GM19193 (cell line): ENCODE results near the gene DTWD1.

Experiments used
- POLR2A ChIP-seq: IDR thresholded peaks from 4 replicates; pipeline ENCODE4 v1.6.1; 2011; ENCODE audit not compliant: insufficient read depth, insufficient read length; ENCODE audit errors: extremely low read depth

Gene DTWD1

GRCh38 chr15:49693498-49693897 is 72.7 kb downstream of the DTWD1 start:
- no peak for TF ChIP-seq POLR2A

DNA sequence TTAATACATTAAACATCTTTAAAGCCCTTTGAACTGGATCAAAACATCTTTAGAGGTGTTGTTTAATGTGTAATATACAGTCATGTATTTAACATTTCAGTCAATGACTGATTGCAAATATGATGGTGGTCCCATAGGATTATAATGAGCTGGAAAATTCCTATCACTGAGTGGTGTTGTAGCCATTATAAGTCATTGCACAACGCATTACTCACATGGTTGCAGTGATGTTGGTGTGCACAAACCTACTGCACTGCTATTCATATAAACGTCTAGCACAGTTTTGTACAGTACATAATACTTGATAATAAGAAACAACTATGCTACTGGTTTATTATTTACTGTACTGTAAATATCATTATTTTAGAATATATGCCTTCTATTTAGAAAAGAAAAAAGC is 75.6 kb downstream of the DTWD1 start:
- no peak for TF ChIP-seq POLR2A

DNA sequence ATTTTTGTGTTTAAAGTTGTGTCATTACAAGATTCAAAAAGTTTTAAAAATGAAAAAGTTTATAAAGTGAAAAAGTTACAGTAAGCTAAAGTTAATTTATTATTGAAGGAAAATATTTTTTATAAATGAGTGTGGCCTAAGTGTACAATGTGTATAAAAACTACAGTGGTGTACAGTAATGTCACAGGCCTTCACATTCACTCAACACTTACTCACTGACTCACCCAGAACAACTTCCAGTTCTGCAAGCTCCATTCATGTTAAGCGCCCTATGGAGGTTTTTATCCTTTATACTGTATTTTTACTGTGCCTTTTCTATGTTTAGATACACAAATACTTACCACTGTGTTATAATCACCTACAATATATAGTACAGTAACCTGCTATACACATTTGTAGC is 76.3 kb downstream of the DTWD1 start:
- TF ChIP-seq POLR2A = no peak
